Activated CD4-positive, alpha-beta T cell treated with anti-CD3 and anti-CD28 coated beads, Interleukin-2, amount 50 U/mL, for 1 hour (primary cell): ENCODE data around the gene UBE2M.

Experiments
- DNase-seq: peaks from one replicate; pipeline ENCODE4 v3.0.0-alpha.2; 2020

Gene UBE2M

GRCh38 chr19:58570770-58571574 is 12.6 kb upstream of the UBE2M start:
- no peak for DNase-seq

DNA sequence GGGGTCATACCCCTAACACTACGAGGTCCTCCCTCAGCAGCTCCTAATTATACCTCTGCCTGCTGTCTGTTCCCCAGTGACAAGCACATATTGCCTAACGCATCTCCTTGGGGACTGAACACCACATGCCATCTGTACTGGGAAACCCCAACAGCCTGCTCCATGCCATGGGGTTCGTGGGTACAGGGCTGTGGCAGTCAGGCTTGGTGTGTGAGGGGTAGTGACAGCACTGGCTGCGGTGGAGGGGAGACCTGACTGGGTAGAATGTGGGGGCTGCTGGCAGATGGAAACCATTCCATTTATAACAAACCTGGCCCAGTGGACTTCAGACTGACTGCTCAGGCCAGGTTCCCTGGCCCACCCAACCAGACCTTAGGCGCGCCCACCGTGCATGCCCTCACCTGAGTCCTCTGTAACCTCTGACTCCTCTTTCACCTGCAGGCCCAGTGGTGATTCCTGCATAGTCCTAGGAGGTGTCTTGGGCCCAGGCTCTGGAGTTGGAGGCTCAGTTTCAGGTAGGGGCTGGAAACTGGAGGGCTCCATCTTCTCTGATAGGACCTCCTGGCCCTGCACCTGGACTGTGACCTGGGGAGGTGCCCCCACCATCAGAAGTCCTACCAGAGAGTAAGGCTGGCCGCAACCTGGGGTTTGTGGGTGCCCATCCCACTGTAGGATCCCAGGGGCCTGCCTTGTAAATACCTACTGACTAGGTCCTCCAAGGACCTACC is 11.7 kb upstream of the UBE2M start:
- no peak for DNase-seq

DNA sequence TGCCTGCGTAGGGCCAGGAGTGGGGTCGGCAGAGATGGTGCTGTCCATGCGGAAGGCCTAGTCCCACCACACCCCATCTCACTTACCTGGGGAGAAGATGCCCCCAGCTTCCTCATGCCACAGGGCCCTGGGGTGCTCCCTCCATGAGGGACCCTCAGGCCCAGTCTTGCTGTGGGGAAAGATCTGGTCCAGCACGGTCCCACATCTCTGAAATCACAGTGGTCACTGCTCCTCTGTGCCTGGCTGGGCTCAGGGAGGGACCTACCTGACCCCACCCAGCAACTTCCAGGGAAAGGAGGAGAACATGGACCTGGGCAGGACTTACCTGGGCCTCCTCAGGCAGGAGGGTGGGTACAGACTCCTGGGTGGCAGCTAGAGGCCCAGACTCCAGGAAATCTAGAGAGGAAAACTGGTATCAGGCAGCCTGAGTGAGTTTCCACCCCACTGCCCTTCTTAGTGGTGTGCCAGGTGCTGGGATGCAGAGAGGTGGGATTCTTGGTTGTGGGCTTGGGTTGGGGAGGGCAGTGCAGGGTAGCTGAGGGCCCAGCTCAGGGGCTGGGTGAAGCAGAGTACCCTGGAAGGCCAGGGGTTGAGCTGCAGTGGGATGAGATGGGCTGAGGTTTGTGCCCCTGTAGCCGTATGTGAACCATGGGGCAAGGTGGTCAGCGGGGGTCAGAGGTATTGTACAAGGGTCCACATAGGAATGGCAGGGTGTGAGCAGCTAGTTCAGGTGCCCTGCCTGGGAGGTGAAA is 11.0 kb upstream of the UBE2M start:
- no peak for DNase-seq

- no peak for DNase-seq
Observed at GRCh38 chr19:58568453-58569130, 10.2 kb upstream of the UBE2M start.

DNA sequence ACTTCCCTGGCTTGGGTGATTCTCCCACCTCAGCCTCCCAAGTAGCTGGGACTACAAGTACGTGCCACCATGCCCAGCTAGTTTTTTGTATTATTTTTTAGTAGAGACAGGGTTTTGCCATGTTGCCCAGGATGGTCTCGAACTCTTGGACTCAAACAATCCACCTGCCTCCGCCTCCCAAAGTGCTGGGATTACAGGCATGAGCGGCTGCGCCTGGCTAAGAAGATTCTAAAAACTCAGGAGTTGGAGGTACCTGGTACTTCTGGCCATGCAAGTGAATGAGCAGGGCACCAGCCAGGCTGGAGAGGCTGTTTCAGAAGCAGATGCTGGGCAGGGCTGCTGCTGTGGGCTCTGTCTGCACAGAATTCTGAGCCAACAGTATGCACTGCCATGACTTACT is 8.6 kb upstream of the UBE2M start:
- no peak for DNase-seq

- no peak for DNase-seq
Observed at GRCh38 chr19:58563823-58564222, 5.4 kb upstream of the UBE2M start.

- DNase-seq: no peak
Observed at GRCh38 chr19:58563034-58563573, 4.7 kb upstream of the UBE2M start.

DNA sequence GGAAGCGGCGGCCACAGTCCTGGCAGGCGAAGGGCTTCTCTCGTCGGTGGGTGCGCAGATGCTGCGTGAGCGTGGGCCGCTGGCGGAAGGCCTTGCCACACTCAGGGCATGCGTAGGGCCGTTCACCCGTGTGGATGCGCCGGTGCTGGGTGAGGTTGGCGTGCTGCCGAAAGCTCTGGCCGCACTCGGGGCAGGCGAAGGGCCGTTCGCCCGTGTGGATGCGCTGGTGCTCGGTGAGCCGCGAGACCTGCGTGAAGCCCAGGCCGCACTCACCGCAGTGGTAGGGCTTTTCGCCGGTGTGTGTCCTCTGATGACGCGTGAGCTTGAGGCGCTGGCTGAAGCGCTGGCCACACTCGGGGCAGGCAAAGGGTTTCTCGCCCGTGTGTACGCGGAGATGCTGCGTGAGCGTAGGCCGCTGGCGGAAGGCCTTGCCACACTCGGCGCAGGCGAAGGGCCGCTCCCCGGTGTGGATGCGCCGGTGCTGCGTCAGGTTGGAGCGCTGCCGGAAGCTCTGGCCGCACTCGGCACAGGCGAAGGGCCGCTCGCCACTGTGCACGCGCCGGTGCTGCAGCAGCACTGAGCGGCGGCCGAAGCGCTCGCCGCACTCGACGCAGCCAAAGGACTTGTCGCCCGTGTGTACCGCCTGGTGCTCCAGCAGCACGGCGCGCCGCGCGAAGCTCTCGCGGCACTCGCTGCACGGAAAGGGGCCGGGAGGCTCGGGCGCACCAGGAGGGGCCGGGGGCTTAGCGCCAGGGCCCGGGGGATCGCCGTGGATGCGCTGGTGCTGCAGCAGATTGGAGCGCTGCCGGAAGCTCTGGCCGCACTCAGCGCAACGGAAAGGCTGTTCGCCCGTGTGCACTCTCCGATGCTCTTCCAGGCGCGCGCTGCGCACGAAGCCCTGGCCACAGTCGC is 4.0 kb upstream of the UBE2M start:
- no peak for DNase-seq

DNA sequence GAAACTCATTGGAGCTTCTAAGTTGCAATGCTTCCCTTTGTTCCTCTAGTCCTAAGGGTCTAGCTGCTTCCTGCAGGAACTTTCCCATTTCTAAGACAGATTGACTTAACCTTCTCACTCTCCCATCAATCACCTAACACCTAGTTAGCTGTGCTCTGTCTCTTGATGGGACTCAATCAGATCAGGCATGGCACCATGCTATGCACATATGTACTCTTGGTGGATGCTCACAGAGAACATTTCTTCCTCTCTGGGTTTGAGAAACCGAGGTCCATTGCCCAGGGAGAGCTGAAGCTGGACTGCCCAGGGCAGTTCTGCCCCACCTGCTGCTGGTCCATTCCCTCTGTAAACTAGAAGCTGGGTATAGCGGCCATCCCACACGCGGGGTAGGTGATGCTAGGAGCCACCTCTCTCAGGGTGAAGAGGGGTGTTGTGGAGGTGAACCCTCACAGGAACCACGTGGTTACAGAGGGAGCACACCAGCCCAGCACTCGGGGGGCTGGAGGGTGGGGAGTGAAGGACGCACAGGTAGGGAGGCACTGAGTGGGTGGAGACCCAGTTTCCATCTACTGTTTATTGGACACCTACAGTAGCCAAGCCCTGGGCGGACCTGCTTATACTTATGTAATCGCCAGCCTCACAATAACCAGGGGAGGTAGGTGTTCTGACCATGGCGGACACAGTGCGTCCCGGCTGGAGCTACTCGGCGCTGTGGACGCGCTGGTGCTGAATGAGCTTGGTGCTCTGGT is 3.1 kb upstream of the UBE2M start:
- no peak for DNase-seq

DNA sequence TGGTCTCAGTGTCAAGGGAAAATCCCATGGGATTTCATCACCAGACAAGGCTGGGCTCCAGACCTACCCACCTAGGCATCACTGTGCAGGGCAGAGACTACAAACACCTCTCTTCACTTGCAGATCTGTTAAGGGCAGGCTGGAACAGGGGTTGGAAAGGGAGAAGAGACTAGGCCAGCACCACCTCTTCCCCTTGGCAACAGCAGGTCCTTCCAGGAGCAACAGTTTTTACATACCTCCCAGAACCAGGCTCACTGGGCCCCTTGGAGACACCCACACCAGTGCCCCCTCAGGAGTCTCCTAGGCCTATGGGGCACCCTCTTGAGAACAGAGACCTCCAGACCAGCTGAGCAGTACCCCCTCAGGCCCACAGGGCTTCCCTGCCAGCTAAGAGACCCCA is 2.5 kb upstream of the UBE2M start:
- no peak for DNase-seq

DNA sequence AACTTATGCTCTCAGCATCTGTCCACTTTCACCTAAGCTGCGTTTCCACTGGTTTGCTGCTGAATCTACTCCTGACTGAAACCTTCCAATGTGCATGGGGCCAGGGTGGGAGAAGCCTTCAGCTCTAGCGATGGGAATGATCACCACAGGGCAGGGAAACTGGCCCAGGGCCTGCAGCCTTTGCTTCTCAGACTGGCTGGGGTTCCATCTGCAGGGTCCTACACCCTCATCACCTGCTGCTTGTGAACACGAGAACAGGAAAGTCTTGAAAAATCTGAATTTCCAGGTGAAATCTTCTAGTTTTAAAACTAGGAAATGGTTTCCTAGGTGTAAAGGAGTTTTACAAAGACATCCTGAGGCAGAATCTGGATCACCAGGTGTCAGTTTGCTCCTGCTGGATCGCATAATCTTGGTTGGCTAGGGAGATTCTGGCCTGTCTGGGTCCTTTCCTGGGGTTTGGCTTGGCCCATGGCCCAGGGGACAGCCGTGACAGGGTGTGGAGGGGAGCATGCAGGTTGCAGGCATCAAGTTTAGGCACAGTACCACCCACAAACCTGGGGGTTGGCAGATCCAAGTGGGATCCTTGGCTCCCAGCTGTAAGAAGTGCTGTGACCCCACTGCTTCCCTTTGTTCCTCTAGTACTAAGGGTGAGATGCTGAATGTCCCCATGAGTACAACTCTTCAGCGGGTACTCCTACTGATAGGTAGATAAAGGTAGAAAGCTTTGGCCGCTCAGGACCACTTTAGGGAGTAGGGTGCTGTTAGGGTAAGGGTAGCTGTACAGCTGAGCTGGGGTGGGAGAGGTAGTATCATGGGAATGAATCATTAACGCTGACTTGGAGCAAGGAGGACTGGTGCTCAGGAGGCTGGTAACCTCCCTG is 1.8 kb upstream of the UBE2M start:
- DNase-seq: no peak

DNA sequence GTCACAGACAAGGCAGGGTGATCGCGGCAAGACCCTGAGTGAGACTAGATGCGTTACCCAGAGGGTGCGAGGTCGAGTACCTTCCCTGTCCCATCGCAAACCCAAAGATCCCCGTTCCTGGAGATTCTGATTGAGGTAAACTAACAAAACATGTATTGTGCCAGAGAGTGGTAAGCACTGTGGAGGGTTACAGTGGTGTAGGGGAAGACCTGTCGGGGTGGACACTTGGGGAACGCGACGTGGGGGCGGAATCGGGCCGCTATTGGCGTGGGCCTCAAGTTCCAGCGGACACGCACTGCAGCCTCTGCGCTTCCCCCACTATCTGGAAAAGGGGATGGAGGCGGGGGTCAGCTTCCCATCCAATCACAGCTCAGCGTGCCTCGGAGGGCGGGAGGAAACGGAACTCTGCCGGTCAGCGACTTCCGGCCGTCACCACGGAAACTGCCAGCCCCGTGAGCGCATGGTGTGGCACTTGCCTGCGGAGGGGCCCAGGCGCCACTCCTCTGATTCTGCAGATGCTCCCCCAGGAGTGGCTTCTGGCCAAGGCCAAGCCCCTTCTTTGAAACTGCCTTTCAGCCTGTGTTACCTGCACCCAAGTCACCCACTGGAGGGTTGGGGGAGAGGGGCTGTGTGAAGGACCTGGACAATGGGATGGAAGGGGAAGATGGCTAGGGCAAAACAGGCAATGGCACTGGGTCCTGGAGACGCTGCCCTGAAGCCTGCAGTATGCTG is 1.0 kb upstream of the UBE2M start:
- peak; percentile 41 for DNase-seq

DNA sequence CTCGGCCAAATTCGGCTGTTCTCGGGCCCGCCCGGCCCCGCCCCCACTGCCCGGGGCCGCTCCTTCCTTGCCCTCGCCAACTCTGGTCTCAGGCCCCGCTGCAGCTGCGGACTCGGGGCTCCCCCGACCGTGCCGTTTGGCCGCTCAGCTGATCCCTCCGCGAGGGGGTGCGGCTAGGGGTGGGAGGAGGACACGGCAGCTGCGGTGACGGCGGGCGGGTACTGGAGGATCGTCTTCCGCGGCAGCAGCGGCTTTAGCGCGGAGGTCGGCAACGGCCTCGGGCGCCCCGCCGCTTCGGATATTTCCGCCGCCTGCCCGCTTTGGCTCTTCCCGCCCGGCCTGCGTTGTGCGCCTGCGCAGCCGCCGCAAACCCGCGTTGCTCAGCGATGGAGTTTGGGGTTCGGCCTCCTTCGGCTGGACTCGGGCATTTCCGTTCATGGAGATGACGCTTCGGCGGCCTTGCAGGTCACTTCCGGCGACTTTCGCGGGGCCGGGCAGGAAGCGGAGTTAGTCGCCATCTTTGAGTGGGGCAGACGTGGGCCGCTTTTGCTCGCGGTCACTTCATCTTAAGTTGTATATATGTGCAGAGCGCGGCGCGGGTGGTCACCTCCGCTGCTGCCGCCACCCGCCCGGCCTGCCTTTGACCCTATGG is 338 bp upstream of the UBE2M start:
- peak; percentile 100 for DNase-seq

GRCh38 chr19:58557221-58558065 is 968 bp downstream of the UBE2M start:
- no peak for DNase-seq

DNA sequence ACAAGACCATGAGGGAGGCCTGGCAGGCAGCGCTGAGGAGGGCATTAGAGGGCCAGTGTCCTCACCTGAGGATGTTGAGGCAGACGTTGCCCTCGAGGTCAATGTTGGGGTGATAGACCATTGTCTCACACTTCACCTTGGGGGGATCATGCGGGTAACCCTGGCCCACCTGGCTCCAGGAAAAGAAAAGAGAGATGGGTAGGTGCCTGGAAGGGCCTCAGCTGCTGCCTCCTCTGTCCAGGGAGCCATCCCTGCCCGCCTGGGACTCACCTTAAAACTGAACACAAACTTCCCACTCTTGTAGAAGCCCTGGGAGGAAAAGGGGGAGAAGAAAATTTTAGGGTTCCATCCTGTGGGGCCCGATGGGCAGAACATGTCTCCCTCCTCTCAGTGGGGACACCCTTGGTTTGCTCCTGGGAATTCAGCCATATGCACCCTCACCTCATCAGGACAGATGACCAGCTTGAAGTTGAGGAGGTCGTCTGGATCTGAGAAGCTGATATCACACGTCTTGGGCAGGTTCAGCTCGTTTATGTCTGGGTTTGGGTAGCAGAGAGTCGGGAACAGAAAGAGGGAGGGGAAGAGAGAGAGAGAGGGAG is 1.7 kb downstream of the UBE2M start:
- DNase-seq: no peak

GRCh38 chr19:58555920-58556621 is 2.3 kb downstream of the UBE2M start:
- DNase-seq: no peak
